Right hindlimb (tissue), 1 donor: ENCODE data around the gene CD276.
"Not testable (repeated sequence)": the region's sequence is repeated elsewhere in the genome, so short reads cannot be mapped to it uniquely, and the experiment has no call there.

ENCODE experiments used
- DNase-seq: peaks from one replicate; pipeline ENCODE4 v3.0.0-alpha.2; 2018

The CD276 gene

GRCh38 chr15:73684581-73685455 lies 635 bp downstream of the CD276 start:
- no peak for DNase-seq

- DNase-seq = peak; percentile 18
These were observed 1.8 kb downstream of the CD276 start for GRCh38 chr15:73685981-73686380.

GRCh38 chr15:73686781-73687256 lies 2.6 kb downstream of the CD276 start:
- DNase-seq = peak; percentile 16

GRCh38 chr15:73687351-73687750 lies 3.2 kb downstream of the CD276 start:
- no peak for DNase-seq

- DNase-seq = no peak
These were observed 4.3 kb downstream of the CD276 start for GRCh38 chr15:73688455-73688854.

GRCh38 chr15:73691396-73691795 lies 7.2 kb downstream of the CD276 start:
- DNase-seq = peak; percentile 38

- DNase-seq = no peak
These were observed 10.2 kb downstream of the CD276 start for GRCh38 chr15:73694419-73694818.

GRCh38 chr15:73695773-73696640 lies 11.8 kb downstream of the CD276 start:
- DNase-seq = no peak

- DNase-seq = no peak
These were observed 12.4 kb downstream of the CD276 start for GRCh38 chr15:73696641-73697001.

GRCh38 chr15:73697033-73697467 lies 12.9 kb downstream of the CD276 start:
- peak; percentile 97 for DNase-seq

- no peak for DNase-seq
These were observed 15.3 kb downstream of the CD276 start for GRCh38 chr15:73699249-73700040.

- peak; percentile 80 for DNase-seq
These were observed 16.1 kb downstream of the CD276 start for GRCh38 chr15:73700041-73700842.

- not testable (repeated sequence) for DNase-seq
These were observed 18.4 kb downstream of the CD276 start for GRCh38 chr15:73702311-73703239.

GRCh38 chr15:73703601-73704000 lies 19.4 kb downstream of the CD276 start:
- not testable (repeated sequence) for DNase-seq

GRCh38 chr15:73704142-73704868 lies 20.1 kb downstream of the CD276 start:
- DNase-seq = not testable (repeated sequence)

GRCh38 chr15:73704869-73705645 lies 20.9 kb downstream of the CD276 start:
- peak; percentile 72 for DNase-seq

GRCh38 chr15:73708691-73709090 lies 24.5 kb downstream of the CD276 start:
- no peak for DNase-seq

- DNase-seq = no peak
These were observed 25.1 kb downstream of the CD276 start for GRCh38 chr15:73709241-73709640.

- DNase-seq = no peak
These were observed 25.5 kb downstream of the CD276 start for GRCh38 chr15:73709686-73710085.
